Neural cell (in vitro differentiated cells): ENCODE results near the gene SLC66A1.

ENCODE experiments used
- EP300 ChIP-seq: fragments of 450-650 bp; conservative IDR thresholded peaks from 2 replicates; pipeline ENCODE4 v1.6.1; 2014; ENCODE audit warnings: antibody characterized with exemption, mild to moderate bottlenecking, moderate library complexity; ENCODE audit not compliant: poor library complexity, severe bottlenecking
- EZH2 ChIP-seq: fragments of 200-600, 300-800 bp; shearing (Covaris generic), sonication (generic); IDR thresholded peaks from 2 replicates; pipeline ENCODE4 v1.6.1; 2014; ENCODE audit warnings: antibody characterized with exemption, low read length, borderline replicate concordance, mild to moderate bottlenecking; ENCODE audit not compliant: insufficient read depth, poor library complexity, severe bottlenecking
- MXI1 ChIP-seq: fragments of 450-650 bp; conservative IDR thresholded peaks from 2 replicates; pipeline ENCODE4 v1.6.1; 2014; ENCODE audit warnings: antibody characterized with exemption, mild to moderate bottlenecking; ENCODE audit not compliant: poor library complexity, severe bottlenecking
- POLR2AphosphoS5 ChIP-seq: IDR thresholded peaks from 2 replicates; pipeline ENCODE4 v1.6.1; 2012
- SMC3 ChIP-seq: fragments of 450-650 bp; conservative IDR thresholded peaks from 2 replicates; pipeline ENCODE4 v1.6.1; 2014; ENCODE audit warnings: antibody characterized with exemption, mild to moderate bottlenecking, moderate library complexity; ENCODE audit not compliant: poor library complexity
- TF ChIP-seq, protein P1 (sequence below): fragments of 450-650 bp; IDR thresholded peaks from 2 replicates; pipeline ENCODE4 v1.5.1; 2014; ENCODE audit warnings: antibody characterized with exemption, mild to moderate bottlenecking, moderate library complexity; ENCODE audit not compliant: poor library complexity, severe bottlenecking

- TF ChIP-seq EP300: no peak
- TF ChIP-seq POLR2AphosphoS5: no peak
- TF ChIP-seq, protein P1, sequence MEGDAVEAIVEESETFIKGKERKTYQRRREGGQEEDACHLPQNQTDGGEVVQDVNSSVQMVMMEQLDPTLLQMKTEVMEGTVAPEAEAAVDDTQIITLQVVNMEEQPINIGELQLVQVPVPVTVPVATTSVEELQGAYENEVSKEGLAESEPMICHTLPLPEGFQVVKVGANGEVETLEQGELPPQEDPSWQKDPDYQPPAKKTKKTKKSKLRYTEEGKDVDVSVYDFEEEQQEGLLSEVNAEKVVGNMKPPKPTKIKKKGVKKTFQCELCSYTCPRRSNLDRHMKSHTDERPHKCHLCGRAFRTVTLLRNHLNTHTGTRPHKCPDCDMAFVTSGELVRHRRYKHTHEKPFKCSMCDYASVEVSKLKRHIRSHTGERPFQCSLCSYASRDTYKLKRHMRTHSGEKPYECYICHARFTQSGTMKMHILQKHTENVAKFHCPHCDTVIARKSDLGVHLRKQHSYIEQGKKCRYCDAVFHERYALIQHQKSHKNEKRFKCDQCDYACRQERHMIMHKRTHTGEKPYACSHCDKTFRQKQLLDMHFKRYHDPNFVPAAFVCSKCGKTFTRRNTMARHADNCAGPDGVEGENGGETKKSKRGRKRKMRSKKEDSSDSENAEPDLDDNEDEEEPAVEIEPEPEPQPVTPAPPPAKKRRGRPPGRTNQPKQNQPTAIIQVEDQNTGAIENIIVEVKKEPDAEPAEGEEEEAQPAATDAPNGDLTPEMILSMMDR: no peak
- no peak for TF ChIP-seq SMC3
- no peak for TF ChIP-seq MXI1
- TF ChIP-seq EZH2: no peak
Observed at GRCh38 chr1:19353596-19353995, 41.5 kb downstream of the SLC66A1 start.
